Fibroblast of villous mesenchyme (primary cell): ENCODE measurements around the gene RAB3IL1. TPM values are rescaled to one million over a fixed set of nuclear protein-coding genes. Genes with fewer than 3 reads are reported as not detected.

Experiments used
- DNase-seq: peaks from one replicate; pipeline ENCODE4 v3.0.0-alpha.2; 2010; ENCODE audit warnings: low read depth
- H3K4me3 ChIP-seq: 2 replicates; pipeline ENCODE4 v1.5.1; 2011; ENCODE audit warnings: low read depth, mild to moderate bottlenecking, low read length
- CTCF ChIP-seq: IDR thresholded peaks from 2 replicates; pipeline ENCODE4 v1.5.1; 2012; ENCODE audit warnings: low read depth, mild to moderate bottlenecking, low read length; ENCODE audit not compliant: insufficient read depth
- total RNA-seq: library from RNA; depleted of rRNA; stranded (reverse); fragments of >200 nt; gene quantifications from 2 replicates; pipeline ENCODE4 v1.2.3, GENCODE V29; 2012

Gene RAB3IL1
- total RNA-seq, 1 donor, result 6.9 TPM

- no peak for DNase-seq
- TF ChIP-seq CTCF, result no peak
- H3K4me3 ChIP-seq, result no peak overlapping the region
These were observed 2.6 kb upstream of the RAB3IL1 start for GRCh38 chr11:61919705-61920631.

GRCh38 chr11:61918938-61919704 is 1.8 kb upstream of the RAB3IL1 start:
- DNase-seq, result no peak
- H3K4me3 ChIP-seq, result no peak overlapping the region
- TF ChIP-seq CTCF, result no peak

GRCh38 chr11:61918251-61918937 is 1.0 kb upstream of the RAB3IL1 start:
- no peak for DNase-seq
- H3K4me3 ChIP-seq, result no peak overlapping the region
- TF ChIP-seq CTCF, result no peak

- peak overlapping the region; percentile 61 for H3K4me3 ChIP-seq
- no peak for DNase-seq
- no peak for TF ChIP-seq CTCF
These were observed 531 bp downstream of the RAB3IL1 start for GRCh38 chr11:61916737-61917333.

GRCh38 chr11:61914471-61915171 is 2.7 kb downstream of the RAB3IL1 start:
- DNase-seq, result no peak
- TF ChIP-seq CTCF, result no peak
- H3K4me3 ChIP-seq, result no peak overlapping the region
